Glutamatergic neuron (in vitro differentiated cells): ENCODE results near the gene APOA4. TPM values are rescaled to one million over a fixed set of nuclear protein-coding genes. Genes with fewer than 3 reads are reported as not detected.

Experiments used
- DNase-seq: peaks from one replicate; pipeline ENCODE4 v3.0.0; 2022
- H3K27ac Mint-ChIP-seq: one replicate; pipeline ENCODE4 v1.8.0; 2020; ENCODE audit warnings: mild to moderate bottlenecking, mixed read lengths, inconsistent platforms; ENCODE audit not compliant: unreplicated experiment
- H3K27me3 Mint-ChIP-seq: one replicate; pipeline ENCODE4 v1.8.0; 2020; ENCODE audit warnings: mild to moderate bottlenecking, moderate library complexity, mixed read lengths, inconsistent platforms; ENCODE audit not compliant: unreplicated experiment
- H3K36me3 Mint-ChIP-seq: one replicate; pipeline ENCODE4 v1.8.0; 2020; ENCODE audit warnings: mild to moderate bottlenecking, mixed read lengths, inconsistent platforms; ENCODE audit not compliant: unreplicated experiment
- H3K4me1 Mint-ChIP-seq: one replicate; pipeline ENCODE4 v1.8.0; 2020; ENCODE audit warnings: mild to moderate bottlenecking, low read depth, mixed read lengths, inconsistent platforms; ENCODE audit not compliant: unreplicated experiment
- H3K4me3 Mint-ChIP-seq: one replicate; pipeline ENCODE4 v1.8.0; 2020; ENCODE audit warnings: mild to moderate bottlenecking, mixed read lengths, inconsistent platforms; ENCODE audit not compliant: unreplicated experiment
- H3K9me3 Mint-ChIP-seq: one replicate; pipeline ENCODE4 v1.8.0; 2020; ENCODE audit warnings: mild to moderate bottlenecking, moderate library complexity, mixed read lengths, inconsistent platforms; ENCODE audit not compliant: unreplicated experiment
- CTCF ChIP-seq: fragments of 200-600 bp; sonication (generic); IDR thresholded peaks from one replicate; pipeline ENCODE4 v1.5.0; 2021; ENCODE audit not compliant: partially characterized antibody, unreplicated experiment
- total RNA-seq: library from RNA; stranded (reverse); fragmentation: NEBNext Ultra II Directional; extraction: Animal tissue kit (Norgen Biotek cat#: 25700); gene quantifications from one replicate; pipeline ENCODE4 v1.2.1, GENCODE V29; 2021; ENCODE audit not compliant: unreplicated experiment

APOA4 gene
- total RNA-seq, 1 donor from 2014 or later = not detected

GRCh38 chr11:116852261-116853031 is 29.3 kb upstream of the APOA4 start:
- Mint-ChIP-seq H3K36me3 (no peaks in the 10 kb centered on the region), H3K27me3 (peaks cover 1% of the 10 kb centered on the region), H3K4me3 (no peak overlapping the region), H3K4me1 (no peaks in the 10 kb centered on the region), H3K27ac (no peak overlapping the region), H3K9me3 (no peaks in the 10 kb centered on the region)
- no peak for TF ChIP-seq CTCF
- no peak for DNase-seq

GRCh38 chr11:116851626-116852025 is 28.5 kb upstream of the APOA4 start:
- Mint-ChIP-seq H3K4me1 (no peaks in the 10 kb centered on the region), H3K4me3 (no peak overlapping the region), H3K9me3 (no peaks in the 10 kb centered on the region), H3K27ac (no peak overlapping the region), H3K27me3 (peaks cover 3% of the 10 kb centered on the region), H3K36me3 (no peaks in the 10 kb centered on the region)
- no peak for DNase-seq
- TF ChIP-seq CTCF = no peak

GRCh38 chr11:116849486-116849885 is 26.4 kb upstream of the APOA4 start:
- no peaks in the 10 kb centered on the region for H3K36me3 Mint-ChIP-seq
- no peak for TF ChIP-seq CTCF
- DNase-seq = no peak
- H3K9me3 Mint-ChIP-seq = no peaks in the 10 kb centered on the region
- H3K4me1 Mint-ChIP-seq = no peaks in the 10 kb centered on the region
- no peak overlapping the region for H3K27ac Mint-ChIP-seq
- no peak overlapping the region for H3K4me3 Mint-ChIP-seq
- H3K27me3 Mint-ChIP-seq = peaks cover 3% of the 10 kb centered on the region

- Mint-ChIP-seq H3K27ac (no peak overlapping the region), H3K4me3 (no peak overlapping the region), H3K9me3 (no peaks in the 10 kb centered on the region), H3K27me3 (peaks cover 3% of the 10 kb centered on the region), H3K36me3 (no peaks in the 10 kb centered on the region), H3K4me1 (no peaks in the 10 kb centered on the region)
- no peak for TF ChIP-seq CTCF
- DNase-seq = no peak
Observed at GRCh38 chr11:116849060-116849459, 26.0 kb upstream of the APOA4 start.

GRCh38 chr11:116847612-116848011 is 24.5 kb upstream of the APOA4 start:
- no peaks in the 10 kb centered on the region for H3K36me3 Mint-ChIP-seq
- no peak overlapping the region for H3K27ac Mint-ChIP-seq
- H3K27me3 Mint-ChIP-seq = peaks cover 3% of the 10 kb centered on the region
- TF ChIP-seq CTCF = no peak
- DNase-seq = no peak
- no peak overlapping the region for H3K4me3 Mint-ChIP-seq
- H3K4me1 Mint-ChIP-seq = no peaks in the 10 kb centered on the region
- H3K9me3 Mint-ChIP-seq = no peaks in the 10 kb centered on the region
